Measurements from ENCODE around the gene COA7.

COA7 gene

DNA sequence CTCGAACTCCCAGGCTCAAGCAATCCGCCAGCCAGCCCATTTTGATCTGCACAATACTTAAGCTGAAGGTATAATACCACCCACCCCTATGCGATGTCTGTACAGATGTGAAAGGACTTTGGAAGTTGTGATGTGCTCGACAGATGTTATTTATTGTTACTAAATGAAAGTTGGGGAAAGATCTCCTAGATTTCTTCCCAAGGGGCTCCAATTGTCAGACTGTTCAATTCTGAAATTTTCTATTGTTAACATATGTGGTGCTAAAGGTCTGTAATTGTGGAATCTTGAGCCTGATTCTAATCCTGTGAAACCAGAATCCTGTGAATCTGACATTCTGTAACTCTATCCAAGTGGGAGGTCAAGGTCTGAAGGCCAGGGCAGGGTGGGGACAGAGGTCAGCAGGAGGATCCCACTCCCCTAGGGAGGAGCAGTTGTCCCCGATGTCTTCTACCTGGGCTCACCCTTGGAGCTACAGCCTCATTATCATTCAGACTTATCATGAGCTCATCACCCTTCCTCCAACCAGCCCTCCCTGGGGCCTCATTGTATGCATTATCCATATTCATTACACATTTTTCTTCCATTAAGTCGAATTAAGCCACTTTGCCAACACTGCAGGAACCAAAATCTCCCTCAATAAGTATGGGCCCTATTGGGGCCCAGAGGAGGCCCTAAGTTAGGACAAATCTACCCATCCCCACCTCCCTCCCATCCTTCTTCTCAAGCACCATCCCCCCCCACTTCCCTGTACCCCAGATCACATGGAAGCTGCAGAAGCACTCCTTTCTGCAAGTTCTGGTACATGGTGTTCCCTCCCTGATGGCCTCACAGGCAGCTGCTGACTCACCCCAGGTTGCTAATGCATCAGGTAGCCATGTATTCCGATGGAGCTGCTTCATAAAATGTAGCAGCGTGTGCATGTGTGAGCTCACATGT is 32.9 kb downstream of the COA7 start:
- Histone ChIP-seq H3K4me2 (ENCODE audit: low read length) (no peak overlapping the region), H3K27me3 (ENCODE audit: control insufficient read depth, insufficient read depth, low read length) (peaks cover 9% of the 10 kb centered on the region), H3K9ac (ENCODE audit: low read depth, low read length) (no peak overlapping the region), H3K4me3 (ENCODE audit: low read length) (no peak overlapping the region), H3K9me3 (replicated peaks; ENCODE audit: low read length) (no peaks in the 10 kb centered on the region), H3K4me1 (ENCODE audit: control insufficient read depth, insufficient read depth, low read length) (peaks cover 36% of the 10 kb centered on the region), H3K36me3 (ENCODE audit: insufficient read depth, low read length) (no peaks in the 10 kb centered on the region)

DNA sequence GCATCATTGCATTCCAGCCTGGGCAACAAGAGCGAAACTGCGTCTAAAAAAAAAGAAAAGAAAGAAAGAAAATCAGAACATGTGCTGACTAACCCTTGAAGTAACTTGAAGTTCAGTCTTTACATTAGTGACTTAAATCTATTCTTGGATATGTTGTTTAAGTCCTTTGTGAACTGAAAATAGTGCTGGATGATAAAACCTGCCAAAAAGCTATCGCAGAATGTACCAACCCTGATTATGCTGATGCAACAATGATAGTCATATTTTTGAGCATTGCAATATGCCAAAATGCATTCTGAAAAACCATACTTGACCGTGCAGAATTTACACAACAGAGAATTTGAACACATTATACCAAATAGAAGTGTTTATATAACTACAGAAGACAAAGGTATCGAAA is 34.4 kb downstream of the COA7 start:
- Histone ChIP-seq H3K4me3 (ENCODE audit: low read length) (no peak overlapping the region), H3K9me3 (replicated peaks; ENCODE audit: low read length) (no peaks in the 10 kb centered on the region), H3K4me2 (ENCODE audit: low read length) (no peak overlapping the region), H3K4me1 (ENCODE audit: control insufficient read depth, insufficient read depth, low read length) (peaks cover 21% of the 10 kb centered on the region), H3K9ac (ENCODE audit: low read depth, low read length) (no peak overlapping the region), H3K27me3 (ENCODE audit: control insufficient read depth, insufficient read depth, low read length) (peaks cover 9% of the 10 kb centered on the region), H3K36me3 (ENCODE audit: insufficient read depth, low read length) (no peaks in the 10 kb centered on the region)

DNA sequence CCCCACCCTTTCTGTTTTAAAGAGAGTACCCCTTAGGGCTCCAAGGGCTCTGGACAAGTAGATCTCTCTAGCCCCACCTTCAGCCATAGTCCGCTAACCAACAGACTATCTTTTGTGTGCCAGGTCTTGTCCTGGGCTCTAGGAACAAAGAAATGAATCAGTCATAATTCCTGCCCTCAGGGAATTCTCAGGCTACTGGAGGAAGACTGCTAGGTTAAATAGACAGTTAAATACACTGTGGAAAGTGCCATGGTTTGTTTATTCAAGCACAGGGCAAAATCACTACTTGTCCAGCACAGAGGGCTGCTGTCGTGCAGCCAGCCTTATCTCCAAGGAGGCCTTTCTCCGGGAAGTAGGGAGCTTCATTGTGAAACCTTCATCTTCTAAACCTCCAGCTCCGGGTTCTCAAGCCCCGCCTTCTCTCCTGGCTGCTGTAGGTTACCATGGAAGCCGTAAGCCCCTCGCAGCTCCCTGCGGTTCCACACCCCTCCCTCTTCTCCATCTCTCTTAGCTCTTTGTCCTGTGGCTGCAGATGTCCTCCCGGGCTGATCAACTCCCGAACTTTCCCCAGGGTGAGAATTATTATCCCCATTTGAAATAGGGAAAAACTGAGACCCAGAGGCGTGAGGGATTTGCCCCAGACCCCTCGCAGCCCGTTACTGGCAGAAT is 35.4 kb downstream of the COA7 start:
- Histone ChIP-seq H3K27me3 (ENCODE audit: control insufficient read depth, insufficient read depth, low read length) (peaks cover 9% of the 10 kb centered on the region), H3K4me2 (ENCODE audit: low read length) (peak overlapping the region; percentile 49), H3K9me3 (replicated peaks; ENCODE audit: low read length) (no peaks in the 10 kb centered on the region), H3K4me1 (ENCODE audit: control insufficient read depth, insufficient read depth, low read length) (peaks cover 16% of the 10 kb centered on the region), H3K4me3 (ENCODE audit: low read length) (no peak overlapping the region), H3K9ac (ENCODE audit: low read depth, low read length) (no peak overlapping the region), H3K36me3 (ENCODE audit: insufficient read depth, low read length) (no peaks in the 10 kb centered on the region)

DNA sequence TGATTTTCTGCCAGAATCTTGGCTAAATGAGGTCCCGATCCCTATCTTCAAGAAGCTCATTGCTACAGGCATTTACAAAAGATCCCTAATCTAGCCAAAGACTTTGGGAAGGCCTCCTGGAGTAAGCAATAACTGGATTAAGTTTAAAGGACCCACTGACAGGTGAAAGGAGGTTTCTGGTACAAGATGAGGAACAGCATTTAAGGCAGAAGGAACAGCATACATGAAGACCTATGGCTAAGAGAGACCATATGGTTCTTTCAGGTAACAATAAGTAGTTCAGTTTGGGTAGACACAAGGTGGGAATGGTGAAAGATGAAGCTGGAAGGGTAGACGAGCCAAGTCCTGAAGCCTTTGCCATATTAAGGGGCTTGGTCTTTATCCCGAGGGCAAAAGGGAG is 37.3 kb downstream of the COA7 start:
- Histone ChIP-seq H3K36me3 (ENCODE audit: insufficient read depth, low read length) (no peaks in the 10 kb centered on the region), H3K4me2 (ENCODE audit: low read length) (no peak overlapping the region), H3K27me3 (ENCODE audit: control insufficient read depth, insufficient read depth, low read length) (peaks cover 13% of the 10 kb centered on the region), H3K9me3 (replicated peaks; ENCODE audit: low read length) (no peaks in the 10 kb centered on the region), H3K9ac (ENCODE audit: low read depth, low read length) (no peak overlapping the region), H3K4me1 (ENCODE audit: control insufficient read depth, insufficient read depth, low read length) (peaks cover 14% of the 10 kb centered on the region), H3K4me3 (ENCODE audit: low read length) (no peak overlapping the region)

DNA sequence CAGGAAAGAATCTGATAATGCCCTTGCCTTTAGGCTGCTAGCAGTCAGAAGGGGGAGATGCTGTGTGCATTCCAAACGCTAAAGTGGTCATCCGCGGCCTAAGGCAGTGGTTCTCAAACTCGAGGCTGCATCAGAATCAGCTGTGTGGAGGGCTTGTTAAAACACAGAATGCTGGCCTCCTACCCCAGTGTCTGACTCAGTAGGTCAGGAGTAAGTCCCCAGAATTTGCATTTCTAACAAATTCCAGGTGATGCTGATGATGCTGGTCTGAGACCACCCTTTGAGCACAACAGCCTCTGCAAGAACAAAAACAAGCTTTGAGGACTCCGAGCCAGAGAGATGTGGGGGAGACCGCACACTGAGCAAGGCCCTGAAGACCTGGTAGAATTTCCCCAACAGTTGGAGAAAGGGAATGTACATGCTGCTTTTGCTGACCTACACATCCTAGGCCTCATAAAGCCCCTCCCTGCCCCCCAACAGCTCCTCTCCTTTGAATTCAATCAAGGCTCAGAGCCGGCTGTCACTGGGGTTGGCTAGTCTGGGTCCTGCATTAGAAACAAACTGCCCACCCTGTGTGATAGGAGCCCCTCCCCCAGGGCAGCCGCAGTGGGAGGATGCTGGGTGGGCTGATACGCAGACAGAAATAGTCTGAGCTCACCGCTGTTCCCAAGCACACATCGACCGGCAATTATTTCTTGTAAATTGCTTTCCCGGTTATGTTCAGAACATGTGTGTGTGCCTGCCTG is 38.1 kb downstream of the COA7 start:
- Histone ChIP-seq H3K4me3 (ENCODE audit: low read length) (no peak overlapping the region), H3K27me3 (ENCODE audit: control insufficient read depth, insufficient read depth, low read length) (peaks cover 13% of the 10 kb centered on the region), H3K4me2 (ENCODE audit: low read length) (no peak overlapping the region), H3K36me3 (ENCODE audit: insufficient read depth, low read length) (no peaks in the 10 kb centered on the region), H3K4me1 (ENCODE audit: control insufficient read depth, insufficient read depth, low read length) (peaks cover 7% of the 10 kb centered on the region), H3K9ac (ENCODE audit: low read depth, low read length) (no peak overlapping the region), H3K9me3 (replicated peaks; ENCODE audit: low read length) (no peaks in the 10 kb centered on the region)

DNA sequence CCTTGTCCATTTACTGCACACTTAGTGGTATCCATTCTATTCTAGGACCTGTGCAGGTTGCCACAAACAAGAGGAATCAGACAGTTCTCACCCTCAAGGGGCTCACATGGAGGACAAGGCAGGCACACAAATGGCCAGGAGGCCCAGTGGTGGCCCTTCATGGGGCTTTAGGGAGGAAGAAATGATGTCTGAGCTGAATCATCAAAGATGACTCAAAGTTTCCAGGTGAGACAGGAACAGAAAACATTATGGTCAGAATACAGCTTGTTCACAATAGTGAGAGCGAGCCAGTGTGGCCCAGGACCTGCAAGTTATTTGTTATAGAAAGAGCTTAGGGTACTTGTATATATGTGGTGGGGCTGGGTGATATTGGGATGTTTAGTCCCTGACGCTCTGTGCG is 38.8 kb downstream of the COA7 start:
- Histone ChIP-seq H3K27me3 (ENCODE audit: control insufficient read depth, insufficient read depth, low read length) (peaks cover 13% of the 10 kb centered on the region), H3K9ac (ENCODE audit: low read depth, low read length) (no peak overlapping the region), H3K4me1 (ENCODE audit: control insufficient read depth, insufficient read depth, low read length) (peaks cover 7% of the 10 kb centered on the region), H3K4me3 (ENCODE audit: low read length) (no peak overlapping the region), H3K36me3 (ENCODE audit: insufficient read depth, low read length) (no peaks in the 10 kb centered on the region), H3K4me2 (ENCODE audit: low read length) (no peak overlapping the region), H3K9me3 (replicated peaks; ENCODE audit: low read length) (no peaks in the 10 kb centered on the region)

DNA sequence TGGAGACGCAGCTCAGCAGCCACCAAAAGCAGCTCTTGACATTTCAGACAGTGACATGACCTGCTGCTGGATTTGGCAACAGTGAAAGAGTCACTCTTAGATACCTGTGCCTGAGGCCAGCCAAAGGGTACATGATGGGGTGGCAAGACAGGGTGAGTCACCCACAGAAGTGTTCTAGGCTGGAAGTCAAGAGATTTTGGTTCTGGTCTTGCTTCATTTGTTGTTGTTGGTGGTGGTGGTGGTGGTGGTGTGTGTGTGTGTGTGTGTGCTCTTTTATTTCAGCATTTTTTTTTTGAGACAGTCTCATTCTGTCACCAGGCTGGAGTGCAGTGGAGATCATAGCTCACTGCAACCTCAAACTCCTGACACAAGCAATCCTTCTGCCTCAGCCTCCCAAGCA is 39.4 kb downstream of the COA7 start:
- H3K4me2 ChIP-seq (ENCODE audit: low read length), result no peak overlapping the region
- H3K9ac ChIP-seq (ENCODE audit: low read depth, low read length), result no peak overlapping the region
- H3K4me3 ChIP-seq (ENCODE audit: low read length), result no peak overlapping the region
- no peaks in the 10 kb centered on the region for H3K36me3 ChIP-seq (ENCODE audit: insufficient read depth, low read length)
- H3K9me3 ChIP-seq (replicated peaks; ENCODE audit: low read length), result no peaks in the 10 kb centered on the region
- peaks cover 7% of the 10 kb centered on the region for H3K4me1 ChIP-seq (ENCODE audit: control insufficient read depth, insufficient read depth, low read length)
- H3K27me3 ChIP-seq (ENCODE audit: control insufficient read depth, insufficient read depth, low read length), result peaks cover 13% of the 10 kb centered on the region

DNA sequence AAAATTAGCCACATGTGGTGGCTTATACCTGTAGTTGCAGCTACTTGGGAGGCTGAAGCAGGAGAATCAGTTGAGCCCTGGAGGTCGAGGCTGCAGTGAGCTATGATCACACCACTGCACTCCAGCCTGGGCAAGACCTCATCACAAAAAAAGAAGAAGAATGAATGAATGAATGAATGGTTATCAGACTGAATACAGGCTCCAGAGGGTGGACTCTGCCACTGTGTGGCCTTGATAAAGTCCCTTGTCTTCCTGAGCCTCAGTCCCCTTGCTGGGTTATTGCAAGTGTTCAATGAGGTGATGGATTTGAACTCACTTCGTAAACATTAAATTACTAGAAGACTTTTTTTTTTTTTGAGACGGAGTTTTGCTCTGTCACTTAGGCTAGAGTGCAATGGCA is 40.4 kb downstream of the COA7 start:
- H3K4me2 ChIP-seq (ENCODE audit: low read length), result no peak overlapping the region
- H3K36me3 ChIP-seq (ENCODE audit: insufficient read depth, low read length), result no peaks in the 10 kb centered on the region
- peaks cover 2% of the 10 kb centered on the region for H3K4me1 ChIP-seq (ENCODE audit: control insufficient read depth, insufficient read depth, low read length)
- H3K27me3 ChIP-seq (ENCODE audit: control insufficient read depth, insufficient read depth, low read length), result peaks cover 13% of the 10 kb centered on the region
- no peak overlapping the region for H3K4me3 ChIP-seq (ENCODE audit: low read length)
- H3K9me3 ChIP-seq (replicated peaks; ENCODE audit: low read length), result no peaks in the 10 kb centered on the region
- H3K9ac ChIP-seq (ENCODE audit: low read depth, low read length), result no peak overlapping the region

DNA sequence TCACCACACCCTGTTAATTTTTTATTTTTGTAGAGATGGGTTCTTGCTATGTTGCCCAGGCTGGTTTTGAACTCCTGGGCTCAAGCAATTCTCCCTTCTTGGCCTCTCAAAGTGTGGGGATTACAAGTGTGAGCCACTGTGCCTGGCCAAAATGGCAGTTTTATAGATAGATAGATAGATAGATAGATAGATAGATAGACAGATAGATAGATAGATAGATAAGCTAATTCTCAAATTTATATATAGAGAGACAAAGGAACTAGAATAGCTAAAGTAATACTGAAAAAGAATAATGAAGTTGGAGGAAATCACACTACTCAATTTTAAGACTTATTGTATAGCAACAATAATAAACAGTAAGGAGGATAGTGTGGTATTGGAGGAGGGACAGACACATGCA is 44.1 kb downstream of the COA7 start:
- H3K27me3 ChIP-seq (ENCODE audit: control insufficient read depth, insufficient read depth, low read length), result peaks cover 4% of the 10 kb centered on the region
- no peak overlapping the region for H3K4me3 ChIP-seq (ENCODE audit: low read length)
- no peaks in the 10 kb centered on the region for H3K36me3 ChIP-seq (ENCODE audit: insufficient read depth, low read length)
- no peak overlapping the region for H3K4me2 ChIP-seq (ENCODE audit: low read length)
- no peaks in the 10 kb centered on the region for H3K9me3 ChIP-seq (replicated peaks; ENCODE audit: low read length)
- no peak overlapping the region for H3K9ac ChIP-seq (ENCODE audit: low read depth, low read length)
- no peaks in the 10 kb centered on the region for H3K4me1 ChIP-seq (ENCODE audit: control insufficient read depth, insufficient read depth, low read length)

DNA sequence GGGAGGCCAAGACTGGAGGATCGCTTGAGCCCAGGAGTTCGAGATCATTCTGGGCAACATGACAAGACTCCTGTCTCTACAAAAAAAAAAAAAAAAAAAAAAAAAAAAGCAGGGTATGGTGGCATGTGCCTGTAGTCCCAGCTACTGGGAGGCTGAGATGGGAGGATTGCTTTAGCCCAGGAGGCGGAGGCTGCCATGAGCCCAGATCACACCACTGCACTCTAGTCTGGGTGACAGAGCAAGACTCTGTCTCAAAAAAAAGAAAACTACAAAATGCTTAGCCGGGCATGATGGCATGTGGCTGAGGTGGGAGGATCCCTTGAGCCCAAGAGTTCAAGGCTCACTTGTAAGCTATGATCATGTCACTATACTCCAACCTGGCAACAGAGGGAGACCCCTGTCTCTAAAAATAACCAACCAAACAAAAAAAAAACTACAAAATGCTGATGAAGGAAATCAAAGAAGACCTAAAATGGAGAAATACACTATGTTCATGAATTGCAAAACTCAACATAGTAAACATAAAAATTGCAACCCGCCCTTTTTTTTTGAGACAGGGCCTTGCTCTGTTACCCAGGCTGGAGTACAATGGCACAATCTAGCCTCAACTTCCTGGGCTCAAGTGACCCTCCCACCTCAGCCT is 44.8 kb downstream of the COA7 start:
- peaks cover 7% of the 10 kb centered on the region for H3K27me3 ChIP-seq (ENCODE audit: control insufficient read depth, insufficient read depth, low read length)

DNA sequence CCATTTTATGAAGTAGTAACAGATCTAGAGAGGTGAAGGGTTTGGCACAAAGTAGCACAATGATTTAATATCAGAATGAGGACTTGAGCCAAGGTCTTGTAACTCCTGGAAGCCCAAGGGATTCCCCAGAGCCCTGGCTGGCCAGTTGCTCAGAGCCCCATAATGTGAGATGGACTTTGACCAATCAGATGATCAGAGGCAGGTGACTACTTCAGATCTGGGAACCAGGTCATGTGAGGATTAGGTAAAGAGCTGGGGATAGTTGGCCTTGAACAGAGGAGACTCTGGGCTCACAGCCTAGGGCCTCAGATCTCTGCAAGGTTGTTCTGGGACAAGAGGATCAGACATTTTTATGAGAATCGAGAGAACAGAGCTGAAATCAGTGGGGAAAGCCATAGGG is 46.2 kb downstream of the COA7 start:
- H3K4me3 ChIP-seq (ENCODE audit: low read length), result no peak overlapping the region
- peaks cover 8% of the 10 kb centered on the region for H3K27me3 ChIP-seq (ENCODE audit: control insufficient read depth, insufficient read depth, low read length)
- H3K4me1 ChIP-seq (ENCODE audit: control insufficient read depth, insufficient read depth, low read length), result no peaks in the 10 kb centered on the region
- H3K4me2 ChIP-seq (ENCODE audit: low read length), result no peak overlapping the region
- H3K9ac ChIP-seq (ENCODE audit: low read depth, low read length), result no peak overlapping the region
- H3K36me3 ChIP-seq (ENCODE audit: insufficient read depth, low read length), result no peaks in the 10 kb centered on the region
- H3K9me3 ChIP-seq (replicated peaks; ENCODE audit: low read length), result no peaks in the 10 kb centered on the region

More for the DNA sequence above, 44.8 kb downstream of the COA7 start:
- Histone ChIP-seq H3K4me2 (ENCODE audit: low read length) (no peak overlapping the region), H3K9ac (ENCODE audit: low read depth, low read length) (no peak overlapping the region), H3K9me3 (replicated peaks; ENCODE audit: low read length) (no peaks in the 10 kb centered on the region), H3K36me3 (ENCODE audit: insufficient read depth, low read length) (no peaks in the 10 kb centered on the region), H3K4me1 (ENCODE audit: control insufficient read depth, insufficient read depth, low read length) (no peaks in the 10 kb centered on the region), H3K4me3 (ENCODE audit: low read length) (no peak overlapping the region)

Data from skeletal muscle satellite cell (primary cell).